ENCODE data around the gene SIRPD.

- TF ChIP-seq, protein P1, sequence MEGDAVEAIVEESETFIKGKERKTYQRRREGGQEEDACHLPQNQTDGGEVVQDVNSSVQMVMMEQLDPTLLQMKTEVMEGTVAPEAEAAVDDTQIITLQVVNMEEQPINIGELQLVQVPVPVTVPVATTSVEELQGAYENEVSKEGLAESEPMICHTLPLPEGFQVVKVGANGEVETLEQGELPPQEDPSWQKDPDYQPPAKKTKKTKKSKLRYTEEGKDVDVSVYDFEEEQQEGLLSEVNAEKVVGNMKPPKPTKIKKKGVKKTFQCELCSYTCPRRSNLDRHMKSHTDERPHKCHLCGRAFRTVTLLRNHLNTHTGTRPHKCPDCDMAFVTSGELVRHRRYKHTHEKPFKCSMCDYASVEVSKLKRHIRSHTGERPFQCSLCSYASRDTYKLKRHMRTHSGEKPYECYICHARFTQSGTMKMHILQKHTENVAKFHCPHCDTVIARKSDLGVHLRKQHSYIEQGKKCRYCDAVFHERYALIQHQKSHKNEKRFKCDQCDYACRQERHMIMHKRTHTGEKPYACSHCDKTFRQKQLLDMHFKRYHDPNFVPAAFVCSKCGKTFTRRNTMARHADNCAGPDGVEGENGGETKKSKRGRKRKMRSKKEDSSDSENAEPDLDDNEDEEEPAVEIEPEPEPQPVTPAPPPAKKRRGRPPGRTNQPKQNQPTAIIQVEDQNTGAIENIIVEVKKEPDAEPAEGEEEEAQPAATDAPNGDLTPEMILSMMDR (IDR thresholded peaks at IDR 0.05; ENCODE audit: control extremely low read depth in 1 of 3, insufficient read depth in 1 of 3, low read depth in 1 of 3, low read length in 3 of 3), result 0 out of 4 replicates have a peak, but pooled peaks of 1 of the 3 experiments have one; percentile 5
- TF ChIP-seq PHF8 (conservative IDR thresholded peaks at IDR 0.05; ENCODE audit: low read depth, low read length) (no peak), CEBPB (IDR thresholded peaks at IDR 0.05; ENCODE audit: low read depth, low read length) (no peak), JUN (IDR thresholded peaks at IDR 0.05; ENCODE audit: low read depth, low read length) (no peak), CBX5 (IDR thresholded peaks at IDR 0.05; ENCODE audit: low read depth, low read length) (no peak), TEAD4 (IDR thresholded peaks at IDR 0.05; ENCODE audit: low read depth, low read length) (no peak), JUND (IDR thresholded peaks at IDR 0.05; ENCODE audit: low read length) (no peak), POLR2AphosphoS5 (IDR thresholded peaks at IDR 0.05; ENCODE audit: low read depth, low read length) (no peak), EZH2 (IDR thresholded peaks at IDR 0.05; ENCODE audit: low read depth, low read length, severe bottlenecking) (no peak), SP1 (IDR thresholded peaks at IDR 0.05; ENCODE audit: low read depth, low read length) (no peak), POLR2A (IDR thresholded peaks at IDR 0.05; ENCODE audit: control extremely low read depth in 1 of 2, low read depth in 2 of 2, low read length in 2 of 2) (no peak), ATF2 (IDR thresholded peaks at IDR 0.05; ENCODE audit: low read length) (no peak), ZNF274 (IDR thresholded peaks at IDR 0.05; ENCODE audit: borderline replicate concordance, extremely low read depth, low read length) (no peak)
- TF ChIP-seq, protein P2, sequence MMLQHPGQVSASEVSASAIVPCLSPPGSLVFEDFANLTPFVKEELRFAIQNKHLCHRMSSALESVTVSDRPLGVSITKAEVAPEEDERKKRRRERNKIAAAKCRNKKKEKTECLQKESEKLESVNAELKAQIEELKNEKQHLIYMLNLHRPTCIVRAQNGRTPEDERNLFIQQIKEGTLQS (IDR thresholded peaks at IDR 0.05; ENCODE audit: insufficient read depth, low read depth, low read length), result no peak
These were observed 20.4 kb downstream of the SIRPD start for GRCh38 chr20:1536893-1537730.

Measured in H1 (cell line).